Breast epithelium (tissue), 4 donors: ENCODE measurements around the gene CDCA8. TPM values are rescaled to one million over a fixed set of nuclear protein-coding genes. Genes with fewer than 3 reads are reported as not detected.

ENCODE experiments used
- DNase-seq, 2 donors: peaks; one replicate each; pipeline ENCODE4 v3.0.0-alpha.2; 2019; ENCODE audit warnings: low spot score in 2 of 2
- H3K27ac ChIP-seq, 2 donors: fragments of 200-600 bp; sonication (generic) in 1 of 2; one replicate each; pipeline ENCODE4 v1.5.1; 2016 to 2019; ENCODE audit warnings: mild to moderate bottlenecking in 1 of 2
- H3K27me3 ChIP-seq, 2 donors: fragments of 200-600 bp; sonication (generic) in 1 of 2; one replicate each; pipeline versions ENCODE4 v1.5.1 to v1.6.0; 2017 to 2019; ENCODE audit warnings: control low read depth in 1 of 2, mild to moderate bottlenecking in 1 of 2
- H3K36me3 ChIP-seq: fragments of 200-600 bp; one replicate; pipeline ENCODE4 v1.5.1; 2019
- H3K4me1 ChIP-seq, 2 donors: fragments of 200-600 bp; sonication (generic); one replicate each; pipeline ENCODE4 v1.5.1; 2016 to 2019; ENCODE audit warnings: control low read depth in 1 of 2
- H3K4me3 ChIP-seq, 3 donors: fragments of 200-600 bp; sonication (generic); 1 replicate in 2 of 3; 2 replicates in 1 of 3; pipeline ENCODE4 v1.5.1; 2016 to 2019; ENCODE audit warnings: mild to moderate bottlenecking in 3 of 3, moderate library complexity in 2 of 3
- H3K9me3 ChIP-seq, 2 donors: fragments of 200-600 bp; sonication (generic) in 1 of 2; one replicate each; pipeline ENCODE4 v1.5.1; 2016 to 2019; ENCODE audit warnings: control low read depth in 1 of 2
- CTCF ChIP-seq, 3 donors: fragments of 450-650 bp; IDR thresholded peaks; one replicate each; pipeline ENCODE4 v1.5.1; 2016 to 2017; ENCODE audit warnings: antibody characterized with exemption in 3 of 3, mild to moderate bottlenecking in 3 of 3, moderate library complexity in 3 of 3
- POLR2A ChIP-seq: fragments of 450-650 bp; IDR thresholded peaks from one replicate; pipeline ENCODE4 v1.6.1; 2016; ENCODE audit warnings: antibody characterized with exemption, mild to moderate bottlenecking, moderate library complexity
- POLR2AphosphoS5 ChIP-seq, 3 donors: sonication (generic); formaldehyde crosslinking; IDR thresholded peaks; one replicate each; pipeline ENCODE4 v1.6.1; 2017; ENCODE audit warnings: antibody characterized with exemption in 3 of 3
- intact Hi-C: fragments of 100-400 bp; cut with DNase I; formaldehyde crosslinking; loops from one replicate; pipeline ENCODE4 v1.15.1; 2023; ENCODE audit warnings: low total_unique reads
- total RNA-seq, 3 donors: library from RNA; depleted of rRNA; stranded (reverse); fragments of >200 nt; gene quantifications; one replicate each; pipeline ENCODE4 v1.1.0, GENCODE V29; 2016

Gene CDCA8
- total RNA-seq, 3 donors from 2014 or later: 0.15 to 1.4 (median 1.3) TPM

- TF ChIP-seq POLR2A (no peak), CTCF (IDR thresholded peaks at IDR 0.05) (no peak), POLR2AphosphoS5 (IDR thresholded peaks at IDR 0.05) (no peak)
- Histone ChIP-seq H3K4me3 (peak overlapping the region; percentile 68 to 93 (median 79)), H3K27me3 (no peaks in the 10 kb centered on the region), H3K9me3 (no peaks in the 10 kb centered on the region), H3K4me1 (peaks cover 9 to 20% of the 10 kb centered on the region in 2 donors), H3K36me3 (no peaks in the 10 kb centered on the region), H3K27ac (peak overlapping the region in 1 of 2 donors; percentile 87)
- DNase-seq: no peak
- intact Hi-C loops: loop anchor here (5.0 to 10.0 kb wide), 2 partner anchors 128 to 234 kb away; no protein-coding TSS in a partner anchor
Observed at GRCh38 chr1:37688926-37689325, 3.4 kb upstream of the CDCA8 start.

GRCh38 chr1:37691497-37692077 is 729 bp upstream of the CDCA8 start:
- Histone ChIP-seq H3K27ac (peak overlapping the region; percentile 87 to 93), H3K27me3 (no peaks in the 10 kb centered on the region), H3K4me1 (peaks cover 9 to 20% of the 10 kb centered on the region in 2 donors), H3K36me3 (no peaks in the 10 kb centered on the region), H3K4me3 (peak overlapping the region; percentile 68 to 93 (median 79)), H3K9me3 (no peaks in the 10 kb centered on the region)
- intact Hi-C loops: no loop called here
- DNase-seq: peak; percentile 40 to 68
- TF ChIP-seq POLR2AphosphoS5 (IDR thresholded peaks at IDR 0.05) (no peak), CTCF (IDR thresholded peaks at IDR 0.05) (no peak), POLR2A (no peak)

- DNase-seq: no peak
- Histone ChIP-seq H3K36me3 (no peaks in the 10 kb centered on the region), H3K4me1 (peaks cover 9 to 20% of the 10 kb centered on the region in 2 donors), H3K27me3 (no peaks in the 10 kb centered on the region), H3K4me3 (peak overlapping the region; percentile 68 to 93 (median 79)), H3K27ac (peak overlapping the region in 1 of 2 donors; percentile 87), H3K9me3 (no peaks in the 10 kb centered on the region)
- intact Hi-C loops: no loop called here
- no peak for TF ChIP-seq POLR2AphosphoS5 (IDR thresholded peaks at IDR 0.05)
- TF ChIP-seq CTCF (IDR thresholded peaks at IDR 0.05): no peak
Observed at GRCh38 chr1:37692834-37693175, 489 bp downstream of the CDCA8 start.

GRCh38 chr1:37697090-37697489 is 4.8 kb downstream of the CDCA8 start:
- peaks cover 0 to 6% of the 10 kb centered on the region in 2 donors for H3K4me1 ChIP-seq
- H3K4me3 ChIP-seq: no peak overlapping the region
- intact Hi-C loops: no loop called here
- TF ChIP-seq POLR2AphosphoS5 (IDR thresholded peaks at IDR 0.05) (no peak), CTCF (IDR thresholded peaks at IDR 0.05) (no peak), POLR2A (no peak)
- no peaks in the 10 kb centered on the region for H3K36me3 ChIP-seq
- no peak for DNase-seq
- H3K27me3 ChIP-seq: no peaks in the 10 kb centered on the region
- no peak overlapping the region for H3K27ac ChIP-seq
- H3K9me3 ChIP-seq: no peaks in the 10 kb centered on the region

GRCh38 chr1:37697737-37698136 is 5.4 kb downstream of the CDCA8 start:
- DNase-seq: no peak
- TF ChIP-seq POLR2AphosphoS5 (IDR thresholded peaks at IDR 0.05) (no peak), POLR2A (no peak), CTCF (IDR thresholded peaks at IDR 0.05) (no peak)
- Histone ChIP-seq H3K4me1 (peaks cover 0 to 3% of the 10 kb centered on the region in 2 donors), H3K36me3 (no peaks in the 10 kb centered on the region), H3K9me3 (no peaks in the 10 kb centered on the region), H3K4me3 (no peak overlapping the region), H3K27ac (no peak overlapping the region), H3K27me3 (no peaks in the 10 kb centered on the region)
- intact Hi-C loops: no loop called here
